AG04450 (cell line): ENCODE measurements around the gene TNC. TPM values are rescaled to one million over a fixed set of nuclear protein-coding genes. Genes with fewer than 3 reads are reported as not detected.

Source experiments
- CTCF ChIA-PET: fragments of 300-600, 350-600 bp; formaldehyde crosslinking; extraction: SDS; loops from one replicate; lab custom pipeline; 2022; ENCODE audit warnings: antibody characterized with exemption, inconsistent platforms; lab: Charles Lee
- POLR2A ChIA-PET: fragments of 350-600 bp; formaldehyde crosslinking; extraction: SDS; loops from one replicate; lab custom pipeline; 2021; ENCODE audit warnings: antibody characterized with exemption, inconsistent platforms; lab: Yijun Ruan, JAX
- DNase-seq: peaks from one replicate; pipeline ENCODE4 v3.0.0-alpha.2; 2011; ENCODE audit warnings: low read depth, low spot score
- H3K27ac ChIP-seq: one replicate; pipeline ENCODE4 v1.5.1; 2012; ENCODE audit warnings: low read depth, low read length, control low read depth
- H3K27me3 ChIP-seq: one replicate; pipeline ENCODE4 v1.6.0; 2012; ENCODE audit warnings: low read length; ENCODE audit not compliant: control insufficient read depth, insufficient read depth
- H3K4me3 ChIP-seq: 2 replicates; pipeline ENCODE4 v1.5.1; 2011; ENCODE audit warnings: mild to moderate bottlenecking, low read depth, low read length, control low read depth
- H3K9me3 ChIP-seq: 2 replicates; pipeline ENCODE4 v1.5.1; 2012; ENCODE audit warnings: low read length; ENCODE audit not compliant: control insufficient read depth, insufficient read depth
- polyA plus RNA-seq: library from polyadenylated mRNA; depleted of rRNA; stranded (reverse); fragments of >200 nt; gene quantifications from 2 replicates; pipeline ENCODE4 v1.2.3, GENCODE V29; 2011
- TF ChIP-seq, protein P1 (sequence below): IDR thresholded peaks from 2 replicates; pipeline ENCODE4 v1.5.1; 2011; ENCODE audit warnings: low read depth, low read length, control low read depth, inconsistent platforms

TNC gene
- polyA plus RNA-seq, 1 experiment: 265 TPM

DNA sequence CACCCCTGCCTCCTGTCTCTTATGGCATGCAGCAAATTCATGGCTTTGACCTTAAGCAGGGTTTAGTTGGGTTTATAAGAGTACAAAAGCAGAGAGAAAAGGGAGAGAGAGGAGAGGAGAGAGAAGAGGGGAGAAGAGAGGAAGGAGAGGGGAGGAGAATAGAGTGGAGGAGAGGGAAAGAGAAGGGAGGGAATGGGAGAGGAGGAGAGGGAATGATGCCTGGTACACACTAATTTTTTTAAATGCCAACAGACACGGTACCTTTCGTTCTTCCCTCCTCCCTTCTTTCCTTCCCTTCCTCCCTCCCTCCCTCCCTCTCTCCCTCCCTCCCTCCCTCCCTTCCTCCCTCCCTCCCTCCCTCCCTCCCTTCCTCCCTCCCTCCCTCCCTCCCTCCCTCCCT lies 48.7 kb downstream of the TNC start:
- no peak overlapping the region for H3K4me3 ChIP-seq
- TF ChIP-seq, protein P1, sequence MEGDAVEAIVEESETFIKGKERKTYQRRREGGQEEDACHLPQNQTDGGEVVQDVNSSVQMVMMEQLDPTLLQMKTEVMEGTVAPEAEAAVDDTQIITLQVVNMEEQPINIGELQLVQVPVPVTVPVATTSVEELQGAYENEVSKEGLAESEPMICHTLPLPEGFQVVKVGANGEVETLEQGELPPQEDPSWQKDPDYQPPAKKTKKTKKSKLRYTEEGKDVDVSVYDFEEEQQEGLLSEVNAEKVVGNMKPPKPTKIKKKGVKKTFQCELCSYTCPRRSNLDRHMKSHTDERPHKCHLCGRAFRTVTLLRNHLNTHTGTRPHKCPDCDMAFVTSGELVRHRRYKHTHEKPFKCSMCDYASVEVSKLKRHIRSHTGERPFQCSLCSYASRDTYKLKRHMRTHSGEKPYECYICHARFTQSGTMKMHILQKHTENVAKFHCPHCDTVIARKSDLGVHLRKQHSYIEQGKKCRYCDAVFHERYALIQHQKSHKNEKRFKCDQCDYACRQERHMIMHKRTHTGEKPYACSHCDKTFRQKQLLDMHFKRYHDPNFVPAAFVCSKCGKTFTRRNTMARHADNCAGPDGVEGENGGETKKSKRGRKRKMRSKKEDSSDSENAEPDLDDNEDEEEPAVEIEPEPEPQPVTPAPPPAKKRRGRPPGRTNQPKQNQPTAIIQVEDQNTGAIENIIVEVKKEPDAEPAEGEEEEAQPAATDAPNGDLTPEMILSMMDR: no peak
- H3K27me3 ChIP-seq: no peaks in the 10 kb centered on the region
- POLR2A ChIA-PET: interaction anchor here (0.6 kb wide), 1 partner anchor 448 kb away, joined by 3 read pairs; no protein-coding TSS in a partner anchor
- no peak for DNase-seq
- CTCF ChIA-PET: no interaction called here
- H3K27ac ChIP-seq: no peak overlapping the region
- H3K9me3 ChIP-seq: no peaks in the 10 kb centered on the region

DNA sequence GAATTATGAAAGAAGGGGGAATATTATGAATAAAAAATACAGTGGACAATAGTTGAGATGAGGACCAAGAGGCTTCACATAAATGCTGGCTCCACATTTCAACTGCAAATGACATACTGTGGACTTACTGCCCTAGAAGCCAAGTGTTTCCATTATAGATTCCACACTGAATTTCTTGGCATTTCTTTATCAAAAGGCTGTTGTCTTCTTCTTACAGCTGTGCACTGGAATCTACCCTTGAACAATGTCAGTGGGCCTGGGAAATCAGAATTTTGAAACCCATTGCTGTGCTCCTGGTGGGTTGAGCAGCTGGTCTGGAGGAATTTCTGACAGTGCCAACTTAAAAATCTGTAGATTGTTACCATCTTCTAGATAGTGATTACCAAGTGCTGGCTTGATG lies 49.9 kb downstream of the TNC start:
- no peaks in the 10 kb centered on the region for H3K27me3 ChIP-seq
- TF ChIP-seq, protein P1: no peak
- no peak for DNase-seq
- CTCF ChIA-PET: no interaction called here
- no peak overlapping the region for H3K4me3 ChIP-seq
- POLR2A ChIA-PET: no interaction called here
- H3K27ac ChIP-seq: no peak overlapping the region
- no peaks in the 10 kb centered on the region for H3K9me3 ChIP-seq

DNA sequence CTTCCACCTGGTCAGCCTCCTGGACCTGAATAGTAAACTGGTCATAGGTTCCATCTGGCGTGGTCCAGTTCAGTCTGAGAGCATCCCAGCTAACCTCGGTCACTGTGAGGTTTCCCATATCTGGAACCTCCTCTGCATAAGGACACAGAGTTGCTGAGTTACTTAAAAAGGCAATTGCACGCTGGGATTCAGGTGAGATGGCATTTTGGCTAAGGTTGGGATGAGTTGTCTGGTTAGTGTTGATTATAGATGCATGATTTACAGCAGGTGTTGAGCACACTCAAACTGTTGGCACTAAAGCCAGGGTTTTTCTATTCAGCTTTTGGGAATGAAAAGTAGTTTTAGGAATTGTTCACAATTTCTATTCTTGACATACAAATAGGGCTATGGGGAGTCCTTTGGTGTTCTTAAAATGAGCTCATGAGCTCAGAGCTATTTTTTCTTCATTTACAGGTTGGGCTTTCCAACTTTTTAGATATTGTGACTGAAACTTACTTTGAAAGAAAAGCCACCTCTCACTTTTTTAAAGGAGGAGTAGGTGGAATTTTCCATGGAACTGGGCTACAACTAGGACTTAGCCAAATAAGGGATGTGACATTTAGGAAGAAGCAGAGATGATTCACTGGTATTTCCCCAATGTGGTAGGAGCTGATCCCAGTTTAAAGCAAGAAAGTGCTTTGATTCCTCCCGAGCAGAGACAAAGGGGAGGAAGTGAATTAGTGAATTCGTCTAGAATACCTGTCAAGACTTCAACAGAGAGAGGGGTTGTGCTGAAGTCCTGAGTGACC lies 54.7 kb downstream of the TNC start:
- ChIA-PET CTCF (no interaction called here), POLR2A (no interaction called here)
- H3K4me3 ChIP-seq: no peak overlapping the region
- H3K9me3 ChIP-seq: no peaks in the 10 kb centered on the region
- TF ChIP-seq, protein P1: no peak
- peak; percentile 15 for DNase-seq
- no peaks in the 10 kb centered on the region for H3K27me3 ChIP-seq
- H3K27ac ChIP-seq: peak overlapping the region; percentile 49

DNA sequence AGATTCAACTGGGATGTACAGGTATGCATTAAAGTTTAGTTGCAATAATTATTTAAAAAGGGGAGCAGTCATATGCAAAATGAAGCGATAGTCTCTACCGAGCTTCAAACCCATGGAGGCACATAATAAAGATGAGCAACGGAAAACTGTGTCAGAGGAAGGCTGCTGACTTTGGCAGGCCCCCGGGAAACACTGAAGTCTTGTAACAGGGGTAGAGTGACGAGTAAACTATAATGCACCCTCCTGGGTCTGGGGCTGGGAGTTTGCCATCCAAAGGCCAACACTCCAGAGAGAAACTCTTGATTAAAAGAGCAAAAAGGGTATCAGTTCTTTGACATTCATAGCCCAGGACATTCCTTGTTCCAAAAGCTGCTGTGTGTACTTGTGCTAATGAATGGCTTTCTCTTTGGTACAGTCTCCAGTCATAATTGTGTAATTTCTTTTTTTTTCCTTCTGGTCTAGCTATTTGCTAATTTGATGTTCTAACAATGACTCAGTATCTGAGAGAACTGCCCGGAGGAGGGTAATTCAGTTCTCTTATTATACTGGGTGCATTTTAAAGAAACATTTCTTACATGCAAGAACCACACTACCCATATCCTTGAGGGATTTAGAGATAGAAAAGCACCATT lies 59.2 kb downstream of the TNC start:
- CTCF ChIA-PET: no interaction called here

More for the DNA sequence above, 59.2 kb downstream of the TNC start:
- Histone ChIP-seq H3K27ac (no peak overlapping the region), H3K9me3 (no peaks in the 10 kb centered on the region), H3K4me3 (no peak overlapping the region), H3K27me3 (no peaks in the 10 kb centered on the region)
- POLR2A ChIA-PET: interaction anchor here (1.0 kb wide), 1 partner anchor 10 kb away, joined by 3 read pairs; no protein-coding TSS in a partner anchor
- TF ChIP-seq, protein P1: no peak
- DNase-seq: peak; percentile 36
